Liver (tissue), 9 donors: ENCODE data around the gene F7. TPM values are rescaled to one million over a fixed set of nuclear protein-coding genes. Genes with fewer than 3 reads are reported as not detected.

Experiments
- DNase-seq: peaks from one replicate; pipeline ENCODE4 v3.0.0-alpha.2; 2017; ENCODE audit warnings: low spot score
- H3K27ac ChIP-seq, 2 donors: one replicate each; pipeline ENCODE4 v1.7.0; 2013; ENCODE audit warnings: inconsistent platforms in 2 of 2, low read length in 2 of 2, control low read depth in 1 of 2, low read depth in 1 of 2, mild to moderate bottlenecking in 1 of 2
- H3K27me3 ChIP-seq, 4 donors: one replicate each; pipeline versions ENCODE4 v1.6.1 to v1.7.0; 2013; ENCODE audit warnings: low read length in 3 of 4, inconsistent platforms in 1 of 4, mild to moderate bottlenecking in 1 of 4, moderate library complexity in 1 of 4; ENCODE audit not compliant: control insufficient read depth in 4 of 4, insufficient read depth in 4 of 4
- H3K36me3 ChIP-seq, 4 donors: one replicate each; pipeline versions ENCODE4 v1.6.1 to v1.7.0; 2013; ENCODE audit warnings: low read length in 3 of 4, mild to moderate bottlenecking in 3 of 4, low read depth in 1 of 4, moderate library complexity in 1 of 4; ENCODE audit not compliant: control insufficient read depth in 4 of 4, insufficient read depth in 3 of 4
- H3K4me1 ChIP-seq, 4 donors: one replicate each; pipeline versions ENCODE4 v1.6.1 to v1.7.0; 2013; ENCODE audit warnings: low read length in 3 of 4, mild to moderate bottlenecking in 3 of 4, moderate library complexity in 1 of 4; ENCODE audit not compliant: control insufficient read depth in 4 of 4, insufficient read depth in 4 of 4
- H3K4me3 ChIP-seq, 3 donors: one replicate each; pipeline versions ENCODE4 v1.6.1 to v1.7.0; 2013; ENCODE audit warnings: low read length in 3 of 3, control low read depth in 1 of 3, low read depth in 1 of 3, mild to moderate bottlenecking in 1 of 3
- H3K9ac ChIP-seq, 2 donors: one replicate each; pipeline ENCODE4 v1.7.0; 2013; ENCODE audit warnings: low read length in 2 of 2, mild to moderate bottlenecking in 2 of 2, moderate library complexity in 2 of 2, control low read depth in 1 of 2, low read depth in 1 of 2
- H3K9me3 ChIP-seq, 4 donors: one replicate each; pipeline versions ENCODE4 v1.6.1 to v1.7.0; 2013; ENCODE audit warnings: low read length in 3 of 4; ENCODE audit not compliant: control insufficient read depth in 4 of 4
- EGR1 ChIP-seq, 2 donors: IDR thresholded peaks; 2 replicates each; pipeline ENCODE4 v1.6.1; 2016 to 2018; ENCODE audit warnings: antibody characterized with exemption in 2 of 2, low read depth in 2 of 2
- FOXA1 ChIP-seq: IDR thresholded peaks from 2 replicates; pipeline ENCODE4 v1.6.1; 2016; ENCODE audit warnings: antibody characterized with exemption
- FOXA2 ChIP-seq: IDR thresholded peaks from 2 replicates; pipeline ENCODE4 v1.6.1; 2016; ENCODE audit warnings: antibody characterized with exemption
- GABPA ChIP-seq, 2 donors: IDR thresholded peaks in 1 of 2; conservative IDR thresholded peaks in 1 of 2; 2 replicates each; pipeline ENCODE4 v1.6.1; 2016; ENCODE audit warnings: antibody characterized with exemption in 2 of 2, mild to moderate bottlenecking in 1 of 2, moderate library complexity in 1 of 2
- HNF4G ChIP-seq: IDR thresholded peaks from 2 replicates; pipeline ENCODE4 v1.6.1; 2016; ENCODE audit warnings: antibody characterized with exemption
- RAD21 ChIP-seq, 2 donors: IDR thresholded peaks; 2 replicates each; pipeline ENCODE4 v1.6.1; 2016; ENCODE audit warnings: antibody characterized with exemption in 2 of 2, mild to moderate bottlenecking in 2 of 2
- RXRA ChIP-seq, 2 donors: IDR thresholded peaks; 2 replicates each; pipeline ENCODE4 v1.6.1; 2017 to 2018; ENCODE audit warnings: antibody characterized with exemption in 2 of 2, mild to moderate bottlenecking in 1 of 2
- SP1 ChIP-seq: IDR thresholded peaks from 2 replicates; pipeline ENCODE4 v1.6.1; 2018; ENCODE audit warnings: antibody characterized with exemption, mild to moderate bottlenecking
- TAF1 ChIP-seq: conservative IDR thresholded peaks from 2 replicates; pipeline ENCODE4 v1.6.1; 2016; ENCODE audit warnings: antibody characterized with exemption, mild to moderate bottlenecking
- YY1 ChIP-seq: IDR thresholded peaks from 2 replicates; pipeline ENCODE4 v1.6.1; 2016; ENCODE audit warnings: antibody characterized with exemption, mild to moderate bottlenecking
- WGBS: extraction: QIAGEN DNeasy Blood & Tissue Kit; methylation state at CpG from one replicate; pipeline ENCODE4 v1.1.7; 2013; 5-methylcytosine and 5-hydroxymethylcytosine counted together
- polyA plus RNA-seq, 2 donors: library from polyadenylated mRNA; stranded (reverse) in 1 of 2; unstranded in 1 of 2; fragments of 200-250 nt in 1 of 2; fragments of >200 nt in 1 of 2; fragmentation: Nextera tagmentation in 1 of 2; extraction: Ambion mirVana in 1 of 2; gene quantifications; one replicate each; pipeline versions ENCODE4 v1.2.1 to v1.2.3, GENCODE V29; 2013 to 2015
- total RNA-seq, 2 donors: library from RNA; depleted of rRNA; stranded (reverse); fragments of >200 nt; gene quantifications; one replicate each; pipeline ENCODE4 v1.2.3, GENCODE V29; 2014
- TF ChIP-seq, protein P1 (sequence below): fragments of 150-350 bp; IDR thresholded peaks from 2 replicates; pipeline ENCODE4 v1.5.1; 2017; ENCODE audit warnings: improper control_type of control experiment, low read depth, low read length; ENCODE audit not compliant: missing input control
- TF ChIP-seq, protein P2 (sequence below): IDR thresholded peaks from 2 replicates; pipeline ENCODE4 v1.6.1; 2016; ENCODE audit warnings: antibody characterized with exemption
- TF ChIP-seq, protein P3 (sequence below): IDR thresholded peaks from 2 replicates; pipeline ENCODE4 v1.6.1; 2016; ENCODE audit warnings: antibody characterized with exemption, mild to moderate bottlenecking
- TF ChIP-seq, protein P4 (sequence below): IDR thresholded peaks from 2 replicates; pipeline ENCODE4 v1.6.1; 2016; ENCODE audit warnings: antibody characterized with exemption
- donor health status: healthy.
- donor health status: healthy.
- donor health status: healthy.
- donor health status: healthy.
- donor health status: healthy.

F7 gene
- total and polyA plus RNA-seq, 4 donors = 46.6 to 92.6 (median 66.2) TPM

DNA sequence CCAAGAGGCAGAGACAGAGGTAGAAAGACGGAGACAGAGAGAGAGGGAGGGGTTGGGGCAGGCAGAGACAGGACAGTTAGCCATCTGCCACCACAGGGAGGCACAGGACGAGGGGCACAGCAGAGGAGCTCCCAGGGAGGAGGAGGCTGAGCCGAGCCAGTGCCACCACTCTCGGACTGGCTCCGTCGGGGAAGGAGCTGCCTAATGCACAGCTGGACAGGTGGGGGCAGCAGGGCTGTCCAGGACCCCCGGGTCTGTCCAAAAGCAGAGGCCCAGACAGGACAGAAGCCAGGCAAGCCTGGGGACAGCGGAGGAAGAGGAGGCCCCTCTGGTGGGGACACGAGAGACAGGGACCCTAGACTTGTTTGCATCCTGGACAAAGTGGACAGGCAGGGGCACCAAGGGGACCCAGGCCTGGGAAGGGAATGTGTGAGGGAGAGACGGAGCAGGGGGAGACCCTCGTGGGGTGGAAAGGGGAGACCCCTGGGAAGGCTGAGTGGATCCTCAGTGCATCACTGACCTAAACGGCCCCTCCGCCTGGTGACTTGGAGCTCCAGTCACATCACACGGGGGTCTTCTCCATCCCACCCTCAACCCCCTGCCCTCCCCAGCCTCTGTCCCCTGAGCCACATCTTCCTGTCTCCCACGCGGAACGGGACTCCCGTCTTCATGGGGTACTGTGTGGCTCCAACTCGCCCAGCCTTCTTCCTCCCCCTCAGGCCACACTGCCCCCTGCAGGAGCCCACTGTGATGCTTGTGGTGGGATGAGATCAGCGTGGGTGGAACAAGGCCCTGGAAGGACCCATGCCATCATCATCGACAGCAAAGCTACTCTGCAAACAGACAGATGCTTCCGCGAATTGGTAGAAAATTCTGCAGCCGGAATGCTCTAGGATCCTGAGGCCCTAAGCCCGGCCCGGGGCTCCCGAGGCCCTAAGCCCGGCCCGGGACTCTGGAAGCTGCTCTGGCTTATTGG, 17.9 kb downstream of the F7 start:
- TF ChIP-seq YY1 = no peak
- peak; percentile 57 to 64 for TF ChIP-seq RAD21 (IDR thresholded peaks at IDR 0.05)
- TF ChIP-seq, protein P1, sequence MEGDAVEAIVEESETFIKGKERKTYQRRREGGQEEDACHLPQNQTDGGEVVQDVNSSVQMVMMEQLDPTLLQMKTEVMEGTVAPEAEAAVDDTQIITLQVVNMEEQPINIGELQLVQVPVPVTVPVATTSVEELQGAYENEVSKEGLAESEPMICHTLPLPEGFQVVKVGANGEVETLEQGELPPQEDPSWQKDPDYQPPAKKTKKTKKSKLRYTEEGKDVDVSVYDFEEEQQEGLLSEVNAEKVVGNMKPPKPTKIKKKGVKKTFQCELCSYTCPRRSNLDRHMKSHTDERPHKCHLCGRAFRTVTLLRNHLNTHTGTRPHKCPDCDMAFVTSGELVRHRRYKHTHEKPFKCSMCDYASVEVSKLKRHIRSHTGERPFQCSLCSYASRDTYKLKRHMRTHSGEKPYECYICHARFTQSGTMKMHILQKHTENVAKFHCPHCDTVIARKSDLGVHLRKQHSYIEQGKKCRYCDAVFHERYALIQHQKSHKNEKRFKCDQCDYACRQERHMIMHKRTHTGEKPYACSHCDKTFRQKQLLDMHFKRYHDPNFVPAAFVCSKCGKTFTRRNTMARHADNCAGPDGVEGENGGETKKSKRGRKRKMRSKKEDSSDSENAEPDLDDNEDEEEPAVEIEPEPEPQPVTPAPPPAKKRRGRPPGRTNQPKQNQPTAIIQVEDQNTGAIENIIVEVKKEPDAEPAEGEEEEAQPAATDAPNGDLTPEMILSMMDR = peak; percentile 33
- Histone ChIP-seq H3K36me3 (peaks cover 0 to 2% (median under 1%) of the 10 kb centered on the region in 4 donors), H3K27ac (peak overlapping the region; percentile 69 to 79), H3K27me3 (no peaks in the 10 kb centered on the region), H3K9ac (peak overlapping the region in 1 of 2 donors; percentile 14), H3K4me1 (peaks cover 3 to 29% (median 18%) of the 10 kb centered on the region in 4 donors), H3K9me3 (no peaks in the 10 kb centered on the region), H3K4me3 (peak overlapping the region; percentile 30 to 60 (median 50))
- WGBS = 65% methylated on average over 29 of the region's 29 CpGs
- peak; percentile 37 for DNase-seq

DNA sequence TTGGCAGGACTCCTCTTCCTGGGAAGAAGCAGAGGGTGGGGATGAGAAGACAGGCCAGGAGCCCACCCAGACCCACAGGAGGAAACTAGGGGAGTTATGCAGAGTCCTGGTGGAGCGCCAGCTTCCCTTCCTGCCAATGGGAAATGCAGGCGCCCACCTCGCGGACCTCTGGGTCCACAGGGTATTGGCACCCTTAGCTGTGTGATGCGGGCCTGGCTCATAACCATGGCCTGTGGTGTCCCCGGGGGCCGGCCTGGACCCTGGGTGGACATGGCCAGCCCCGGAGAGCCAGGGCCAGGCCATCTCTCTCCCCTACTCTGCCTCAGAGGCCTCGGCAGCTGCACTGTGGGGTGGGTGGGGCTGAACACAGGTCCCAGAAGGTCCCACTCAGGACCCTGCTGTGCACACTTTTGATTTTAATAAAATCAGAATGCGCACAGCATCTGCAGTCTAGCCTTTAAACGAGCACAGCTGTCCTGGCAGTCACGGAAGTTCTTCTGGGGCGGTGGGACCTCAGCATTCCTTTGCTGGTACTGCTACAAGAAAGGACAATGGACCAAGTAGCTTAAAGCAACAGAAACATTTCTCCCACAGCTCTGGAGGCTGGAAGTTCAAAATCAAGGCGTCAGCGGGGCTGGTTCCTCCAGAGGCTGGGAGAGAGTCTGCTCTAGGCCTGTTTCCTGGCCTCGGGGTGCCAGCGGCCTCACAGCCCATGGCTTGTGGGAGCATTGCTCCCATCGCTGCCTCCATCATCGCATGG, 18.8 kb downstream of the F7 start:
- Histone ChIP-seq H3K9ac (no peak overlapping the region), H3K36me3 (no peaks in the 10 kb centered on the region), H3K9me3 (no peaks in the 10 kb centered on the region), H3K27me3 (no peaks in the 10 kb centered on the region), H3K4me3 (no peak overlapping the region), H3K27ac (no peak overlapping the region), H3K4me1 (peaks cover 3 to 29% (median 18%) of the 10 kb centered on the region in 4 donors)
- peak; percentile 29 for DNase-seq
- WGBS = 93% methylated on average over 19 of the region's 19 CpGs
- TF ChIP-seq RAD21 (IDR thresholded peaks at IDR 0.05) = no peak
- no peak for TF ChIP-seq GABPA (IDR thresholded peaks at IDR 0.05 in 1 of 2, conservative IDR thresholded peaks at IDR 0.05 in 1 of 2)

DNA sequence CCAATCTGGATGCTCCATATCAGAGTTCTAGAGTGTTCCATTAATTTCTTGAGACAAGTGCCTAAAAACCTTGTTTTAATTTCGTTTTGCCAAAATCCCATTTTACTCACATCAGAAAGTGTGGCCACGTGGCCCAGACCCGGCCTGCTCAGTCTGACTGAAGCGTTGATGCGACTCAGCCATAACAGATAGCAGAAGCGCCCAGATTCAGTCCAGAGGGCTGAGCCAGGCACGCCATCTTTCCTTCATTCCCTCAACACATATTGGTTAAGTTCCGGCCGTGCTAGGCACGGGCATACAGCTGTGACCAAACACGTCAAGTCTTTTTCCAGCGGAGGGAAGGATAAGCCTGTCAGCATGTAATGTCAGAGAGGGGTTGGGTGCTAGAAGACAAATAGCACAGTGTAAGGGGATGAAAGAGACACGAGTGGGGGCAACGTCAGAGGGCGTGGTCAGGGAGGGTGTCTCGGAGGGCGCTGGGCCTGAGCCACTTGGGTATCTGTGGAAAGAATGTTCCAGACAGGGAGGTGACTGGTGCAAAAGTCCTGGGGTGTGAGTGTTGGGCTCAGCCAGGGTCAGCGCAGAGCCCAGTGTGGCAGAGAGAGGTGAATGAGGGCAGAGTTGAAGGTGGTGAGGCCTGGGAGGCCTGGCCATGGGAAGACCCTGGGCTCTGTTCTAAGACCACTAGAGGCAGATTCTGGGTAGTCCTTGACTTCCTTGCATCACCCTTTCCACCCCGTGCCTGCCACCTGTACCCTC, 20.1 kb downstream of the F7 start:
- Histone ChIP-seq H3K9ac (no peak overlapping the region), H3K27ac (no peak overlapping the region), H3K27me3 (no peaks in the 10 kb centered on the region), H3K4me3 (no peak overlapping the region), H3K36me3 (peaks cover 0 to 7% (median 2%) of the 10 kb centered on the region in 4 donors), H3K9me3 (no peaks in the 10 kb centered on the region), H3K4me1 (peaks cover 3 to 29% (median 18%) of the 10 kb centered on the region in 4 donors)
- DNase-seq = no peak
- 95% methylated on average over 19 of the region's 19 CpGs for WGBS
- TF ChIP-seq EGR1 (IDR thresholded peaks at IDR 0.05; ENCODE audit: low read depth in 2 of 2) (no peak), GABPA (IDR thresholded peaks at IDR 0.05 in 1 of 2, conservative IDR thresholded peaks at IDR 0.05 in 1 of 2) (no peak), YY1 (no peak), FOXA1 (no peak), TAF1 (no peak), SP1 (no peak), RAD21 (IDR thresholded peaks at IDR 0.05) (no peak), HNF4G (no peak), RXRA (IDR thresholded peaks at IDR 0.05) (no peak), FOXA2 (no peak)
- TF ChIP-seq, protein P2, sequence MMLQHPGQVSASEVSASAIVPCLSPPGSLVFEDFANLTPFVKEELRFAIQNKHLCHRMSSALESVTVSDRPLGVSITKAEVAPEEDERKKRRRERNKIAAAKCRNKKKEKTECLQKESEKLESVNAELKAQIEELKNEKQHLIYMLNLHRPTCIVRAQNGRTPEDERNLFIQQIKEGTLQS = no peak
- TF ChIP-seq, protein P3, sequence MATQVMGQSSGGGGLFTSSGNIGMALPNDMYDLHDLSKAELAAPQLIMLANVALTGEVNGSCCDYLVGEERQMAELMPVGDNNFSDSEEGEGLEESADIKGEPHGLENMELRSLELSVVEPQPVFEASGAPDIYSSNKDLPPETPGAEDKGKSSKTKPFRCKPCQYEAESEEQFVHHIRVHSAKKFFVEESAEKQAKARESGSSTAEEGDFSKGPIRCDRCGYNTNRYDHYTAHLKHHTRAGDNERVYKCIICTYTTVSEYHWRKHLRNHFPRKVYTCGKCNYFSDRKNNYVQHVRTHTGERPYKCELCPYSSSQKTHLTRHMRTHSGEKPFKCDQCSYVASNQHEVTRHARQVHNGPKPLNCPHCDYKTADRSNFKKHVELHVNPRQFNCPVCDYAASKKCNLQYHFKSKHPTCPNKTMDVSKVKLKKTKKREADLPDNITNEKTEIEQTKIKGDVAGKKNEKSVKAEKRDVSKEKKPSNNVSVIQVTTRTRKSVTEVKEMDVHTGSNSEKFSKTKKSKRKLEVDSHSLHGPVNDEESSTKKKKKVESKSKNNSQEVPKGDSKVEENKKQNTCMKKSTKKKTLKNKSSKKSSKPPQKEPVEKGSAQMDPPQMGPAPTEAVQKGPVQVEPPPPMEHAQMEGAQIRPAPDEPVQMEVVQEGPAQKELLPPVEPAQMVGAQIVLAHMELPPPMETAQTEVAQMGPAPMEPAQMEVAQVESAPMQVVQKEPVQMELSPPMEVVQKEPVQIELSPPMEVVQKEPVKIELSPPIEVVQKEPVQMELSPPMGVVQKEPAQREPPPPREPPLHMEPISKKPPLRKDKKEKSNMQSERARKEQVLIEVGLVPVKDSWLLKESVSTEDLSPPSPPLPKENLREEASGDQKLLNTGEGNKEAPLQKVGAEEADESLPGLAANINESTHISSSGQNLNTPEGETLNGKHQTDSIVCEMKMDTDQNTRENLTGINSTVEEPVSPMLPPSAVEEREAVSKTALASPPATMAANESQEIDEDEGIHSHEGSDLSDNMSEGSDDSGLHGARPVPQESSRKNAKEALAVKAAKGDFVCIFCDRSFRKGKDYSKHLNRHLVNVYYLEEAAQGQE = no peak
- TF ChIP-seq, protein P1 = no peak
- TF ChIP-seq, protein P4, sequence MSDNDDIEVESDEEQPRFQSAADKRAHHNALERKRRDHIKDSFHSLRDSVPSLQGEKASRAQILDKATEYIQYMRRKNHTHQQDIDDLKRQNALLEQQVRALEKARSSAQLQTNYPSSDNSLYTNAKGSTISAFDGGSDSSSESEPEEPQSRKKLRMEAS = no peak
